Measurements from ENCODE around the gene MYLK4. TPM values are rescaled to one million over a fixed set of nuclear protein-coding genes. Genes with fewer than 3 reads are reported as not detected.

MYLK4 gene
- polyA plus RNA-seq, 1 experiment: 0.21 TPM

GRCh38 chr6:2712102-2712501 lies 38.6 kb downstream of the MYLK4 start:
- ChIA-PET CTCF (interaction anchor here (0.6 to 1.9 kb wide), 4 partner anchors 26 to 1115 kb away, joined by 3 to 7 read pairs (median 3); no protein-coding TSS in a partner anchor), POLR2A (no interaction called here)

DNA sequence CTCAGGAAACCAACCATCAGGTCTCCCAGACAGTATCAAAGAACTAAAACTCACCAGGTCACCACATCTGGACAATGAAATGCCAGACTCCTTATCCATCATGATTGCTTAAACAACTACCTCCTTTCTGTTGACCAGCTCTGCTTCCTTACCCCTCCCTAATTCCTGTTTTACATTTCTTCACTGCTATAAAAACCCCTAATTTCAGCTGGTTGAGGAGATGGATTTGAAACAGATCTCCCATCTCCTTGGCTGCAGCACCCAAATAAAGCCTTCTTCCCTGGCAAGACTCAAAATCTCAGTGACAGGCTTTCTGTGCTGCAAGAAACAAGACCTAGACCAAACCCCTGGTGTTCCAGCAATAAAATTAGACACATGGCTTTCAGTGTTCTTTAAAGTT lies 40.3 kb downstream of the MYLK4 start:
- POLR2A ChIA-PET: no interaction called here
- TF ChIP-seq CTCF (IDR thresholded peaks at IDR 0.05; ENCODE audit: low read depth, low read length): no peak
- Histone ChIP-seq H3K27ac (ENCODE audit: low read depth, low read length) (no peak overlapping the region), H3K4me3 (ENCODE audit: low read depth, low read length) (no peak overlapping the region), H3K9me3 (ENCODE audit: control insufficient read depth, insufficient read depth, low read length) (peaks cover 3% of the 10 kb centered on the region; the same call in 1 of the 2 replicates), H3K27me3 (ENCODE audit: control insufficient read depth, insufficient read depth, low read length) (peaks cover 3% of the 10 kb centered on the region)
- no peak for DNase-seq (ENCODE audit: low read depth, low spot score)
- CTCF ChIA-PET: interaction anchor here (0.8 to 1.5 kb wide), 2 partner anchors 15 to 76 kb away, joined by 4 to 6 read pairs; no protein-coding TSS in a partner anchor

More at GRCh38 chr6:2712102-2712501, 38.6 kb downstream of the MYLK4 start:
- Histone ChIP-seq H3K9me3 (ENCODE audit: control insufficient read depth, insufficient read depth, low read length) (peaks cover 3% of the 10 kb centered on the region; the same call in 1 of the 2 replicates), H3K4me3 (ENCODE audit: low read depth, low read length) (no peak overlapping the region), H3K27me3 (ENCODE audit: control insufficient read depth, insufficient read depth, low read length) (peaks cover 3% of the 10 kb centered on the region), H3K27ac (ENCODE audit: low read depth, low read length) (no peak overlapping the region)
- no peak for DNase-seq (ENCODE audit: low read depth, low spot score)
- TF ChIP-seq CTCF (IDR thresholded peaks at IDR 0.05; ENCODE audit: low read depth, low read length): no peak

GRCh38 chr6:2708456-2708855 lies 42.3 kb downstream of the MYLK4 start:
- Histone ChIP-seq H3K27ac (ENCODE audit: low read depth, low read length) (no peak overlapping the region), H3K9me3 (ENCODE audit: control insufficient read depth, insufficient read depth, low read length) (peaks cover 3% of the 10 kb centered on the region; the same call in 1 of the 2 replicates), H3K27me3 (ENCODE audit: control insufficient read depth, insufficient read depth, low read length) (peaks cover 5% of the 10 kb centered on the region), H3K4me3 (ENCODE audit: low read depth, low read length) (no peak overlapping the region)
- POLR2A ChIA-PET: no interaction called here
- CTCF ChIA-PET: no interaction called here
- TF ChIP-seq CTCF (IDR thresholded peaks at IDR 0.05; ENCODE audit: low read depth, low read length): no peak
- no peak for DNase-seq (ENCODE audit: low read depth, low spot score)

DNA sequence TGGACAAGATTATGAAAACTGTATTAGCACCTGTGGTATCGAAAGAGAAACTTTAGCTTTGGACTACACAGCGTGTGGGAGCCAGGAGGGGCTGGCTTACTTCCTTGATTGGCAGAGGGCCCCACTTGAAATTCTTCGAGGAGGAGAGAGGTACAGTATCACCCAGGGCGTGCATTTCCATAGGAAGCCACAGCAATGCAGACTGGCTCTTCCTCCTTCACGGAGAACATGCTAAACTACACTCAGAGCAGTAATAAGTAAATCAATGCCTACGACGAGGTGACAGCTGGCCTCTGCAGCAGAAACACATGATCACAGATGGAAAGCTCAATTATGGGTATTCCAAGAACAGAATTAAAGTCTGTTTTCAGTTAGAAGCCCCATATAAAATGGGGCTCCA lies 44.2 kb downstream of the MYLK4 start:
- H3K4me3 ChIP-seq (ENCODE audit: low read depth, low read length): no peak overlapping the region
- no peak overlapping the region for H3K27ac ChIP-seq (ENCODE audit: low read depth, low read length)
- TF ChIP-seq CTCF (IDR thresholded peaks at IDR 0.05; ENCODE audit: low read depth, low read length): no peak
- no peak for DNase-seq (ENCODE audit: low read depth, low spot score)
- CTCF ChIA-PET: interaction anchor here (1.4 kb wide), 1 partner anchor 43 kb away, joined by 6 read pairs; no protein-coding TSS in a partner anchor
- POLR2A ChIA-PET: no interaction called here
- peaks cover 3% of the 10 kb centered on the region; the same call in 1 of the 2 replicates for H3K9me3 ChIP-seq (ENCODE audit: control insufficient read depth, insufficient read depth, low read length)
- H3K27me3 ChIP-seq (ENCODE audit: control insufficient read depth, insufficient read depth, low read length): peaks cover 5% of the 10 kb centered on the region

DNA sequence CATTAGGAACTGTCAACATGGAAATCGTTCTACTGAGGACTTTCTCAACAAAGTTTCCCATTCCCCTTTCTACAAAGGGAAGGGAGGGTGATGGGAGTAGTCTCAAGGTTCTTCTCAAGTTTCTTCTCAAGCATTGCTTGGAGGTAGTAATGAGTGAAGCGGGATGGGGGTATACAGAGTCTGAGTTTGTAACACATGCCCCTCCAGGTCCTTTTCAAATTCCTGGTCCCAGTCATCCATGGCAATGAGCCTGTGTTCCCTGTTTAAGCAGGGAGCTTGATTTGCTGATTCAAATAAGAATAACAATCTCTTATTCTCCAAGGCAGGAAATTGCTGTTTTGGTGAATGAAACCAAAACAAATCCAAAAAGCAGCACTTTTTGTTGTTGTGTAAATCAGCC lies 45.5 kb downstream of the MYLK4 start:
- Histone ChIP-seq H3K27ac (ENCODE audit: low read depth, low read length) (no peak overlapping the region), H3K27me3 (ENCODE audit: control insufficient read depth, insufficient read depth, low read length) (peaks cover 11% of the 10 kb centered on the region), H3K4me3 (ENCODE audit: low read depth, low read length) (no peak overlapping the region), H3K9me3 (ENCODE audit: control insufficient read depth, insufficient read depth, low read length) (no peaks in the 10 kb centered on the region; the same call in 1 of the 2 replicates)
- TF ChIP-seq CTCF (IDR thresholded peaks at IDR 0.05; ENCODE audit: low read depth, low read length): no peak
- ChIA-PET POLR2A (no interaction called here), CTCF (interaction anchor here (0.7 to 0.9 kb wide), 3 partner anchors 10 to 257 kb away, joined by 3 to 5 read pairs (median 4); no protein-coding TSS in a partner anchor)
- DNase-seq (ENCODE audit: low read depth, low spot score): no peak
